WTC11 (cell line): ENCODE results near the gene DIO3. TPM values are rescaled to one million over a fixed set of nuclear protein-coding genes. Genes with fewer than 3 reads are reported as not detected.

Experiments used
- ATAC-seq: fragments of 200-7000 bp; cut with Tn5 transposase; 2 replicates; pipeline ENCODE4 v1.10.0; 2021; ENCODE audit warnings: mild to moderate bottlenecking, moderate library complexity
- CTCF ChIA-PET: fragments of 300-600 bp; sonication (Branson Sonifier 250); formaldehyde crosslinking; loops from one replicate; lab custom pipeline; 2021; ENCODE audit warnings: antibody characterized with exemption; lab: Charles Lee
- POLR2A ChIA-PET: fragments of 350-600 bp; sonication (Branson Sonifier 250); formaldehyde crosslinking; loops from one replicate; lab custom pipeline; 2021; ENCODE audit warnings: antibody characterized with exemption; lab: Charles Lee
- DNase-seq: peaks from one replicate; pipeline ENCODE4 v3.0.0; 2021; ENCODE audit warnings: low spot score
- H3K27ac Mint-ChIP-seq: 2 replicates; pipeline ENCODE4 v1.8.0; 2021; ENCODE audit warnings: mixed read lengths
- H3K27me3 Mint-ChIP-seq: 2 replicates; pipeline ENCODE4 v1.8.0; 2021; ENCODE audit warnings: low read depth, mild to moderate bottlenecking, moderate library complexity, mixed read lengths
- H3K36me3 Mint-ChIP-seq: 2 replicates; pipeline ENCODE4 v1.8.0; 2021; ENCODE audit warnings: mixed read lengths
- H3K4me1 Mint-ChIP-seq: 2 replicates; pipeline ENCODE4 v1.8.0; 2022; ENCODE audit warnings: mixed read lengths
- H3K4me3 Mint-ChIP-seq: 2 replicates; pipeline ENCODE4 v1.8.0; 2021; ENCODE audit warnings: mild to moderate bottlenecking, moderate library complexity, mixed read lengths
- H3K9me3 Mint-ChIP-seq: 2 replicates; pipeline ENCODE4 v1.8.0; 2021; ENCODE audit warnings: mixed read lengths
- ATF1 ChIP-seq: sonication (generic); formaldehyde crosslinking; IDR thresholded peaks from 2 replicates; pipeline ENCODE4 v1.8.1; 2023; ENCODE audit warnings: mild to moderate bottlenecking, moderate library complexity, missing genetic modification reagents
- ATF2 ChIP-seq: sonication (generic); formaldehyde crosslinking; IDR thresholded peaks from 2 replicates; pipeline ENCODE4 v1.8.1; 2022; ENCODE audit warnings: low read depth, missing genetic modification reagents, borderline replicate concordance
- ESRRA ChIP-seq: sonication (generic); formaldehyde crosslinking; IDR thresholded peaks from 2 replicates; pipeline ENCODE4 v1.8.1; 2022; ENCODE audit warnings: mild to moderate bottlenecking, missing genetic modification reagents, borderline replicate concordance
- FOXP1 ChIP-seq: sonication (generic); formaldehyde crosslinking; IDR thresholded peaks from 2 replicates; pipeline ENCODE4 v1.8.0; 2022; ENCODE audit warnings: missing genetic modification reagents, mild to moderate bottlenecking, moderate library complexity, borderline replicate concordance
- NR2C2 ChIP-seq: sonication (generic); formaldehyde crosslinking; IDR thresholded peaks from 2 replicates; pipeline ENCODE4 v1.8.0; 2022; ENCODE audit warnings: mild to moderate bottlenecking, missing genetic modification reagents
- STAT6 ChIP-seq: sonication (generic); formaldehyde crosslinking; conservative IDR thresholded peaks from 2 replicates; pipeline ENCODE4 v1.8.1; 2023; ENCODE audit warnings: mild to moderate bottlenecking, low read depth, missing genetic modification reagents, moderate library complexity
- ZNF416 ChIP-seq: fragments of 250-450 bp; sonication (Bioruptor Pico); IDR thresholded peaks from 2 replicates; pipeline ENCODE4 v1.9.0; 2021; ENCODE audit warnings: mild to moderate bottlenecking, inconsistent platforms
- ZNF532 ChIP-seq: fragments of 250-450 bp; sonication (Bioruptor Pico); IDR thresholded peaks from 2 replicates; pipeline ENCODE4 v1.9.0; 2021; ENCODE audit warnings: mild to moderate bottlenecking, borderline replicate concordance
- total RNA-seq: library from RNA; stranded (reverse); gene quantifications from 3 replicates; pipeline ENCODE4 v1.2.3, GENCODE V29; 2021
- TF ChIP-seq, protein P1 (sequence below): sonication (generic); formaldehyde crosslinking; IDR thresholded peaks from 2 replicates; pipeline ENCODE4 v1.8.0; 2023; ENCODE audit warnings: missing genetic modification reagents, mild to moderate bottlenecking, borderline replicate concordance
- TF ChIP-seq, protein P2 (sequence below): sonication (generic); formaldehyde crosslinking; IDR thresholded peaks from 2 replicates; pipeline ENCODE4 v1.8.0; 2022; ENCODE audit warnings: missing genetic modification reagents

Gene DIO3
- total RNA-seq, 1 experiment from 2014 or later = 0.52 TPM

GRCh38 chr14:101547107-101547738 lies 14.1 kb upstream of the DIO3 start (continued):
- TF ChIP-seq STAT6 (no peak), ATF2 (CRISPR knock-in tag) (no peak), FOXP1 (no peak), ZNF416 (CRISPR knock-in tag) (no peak), ATF1 (CRISPR knock-in tag) (no peak), NR2C2 (CRISPR knock-in tag) (no peak), ZNF532 (CRISPR knock-in tag) (no peak)
- TF ChIP-seq, protein P1, sequence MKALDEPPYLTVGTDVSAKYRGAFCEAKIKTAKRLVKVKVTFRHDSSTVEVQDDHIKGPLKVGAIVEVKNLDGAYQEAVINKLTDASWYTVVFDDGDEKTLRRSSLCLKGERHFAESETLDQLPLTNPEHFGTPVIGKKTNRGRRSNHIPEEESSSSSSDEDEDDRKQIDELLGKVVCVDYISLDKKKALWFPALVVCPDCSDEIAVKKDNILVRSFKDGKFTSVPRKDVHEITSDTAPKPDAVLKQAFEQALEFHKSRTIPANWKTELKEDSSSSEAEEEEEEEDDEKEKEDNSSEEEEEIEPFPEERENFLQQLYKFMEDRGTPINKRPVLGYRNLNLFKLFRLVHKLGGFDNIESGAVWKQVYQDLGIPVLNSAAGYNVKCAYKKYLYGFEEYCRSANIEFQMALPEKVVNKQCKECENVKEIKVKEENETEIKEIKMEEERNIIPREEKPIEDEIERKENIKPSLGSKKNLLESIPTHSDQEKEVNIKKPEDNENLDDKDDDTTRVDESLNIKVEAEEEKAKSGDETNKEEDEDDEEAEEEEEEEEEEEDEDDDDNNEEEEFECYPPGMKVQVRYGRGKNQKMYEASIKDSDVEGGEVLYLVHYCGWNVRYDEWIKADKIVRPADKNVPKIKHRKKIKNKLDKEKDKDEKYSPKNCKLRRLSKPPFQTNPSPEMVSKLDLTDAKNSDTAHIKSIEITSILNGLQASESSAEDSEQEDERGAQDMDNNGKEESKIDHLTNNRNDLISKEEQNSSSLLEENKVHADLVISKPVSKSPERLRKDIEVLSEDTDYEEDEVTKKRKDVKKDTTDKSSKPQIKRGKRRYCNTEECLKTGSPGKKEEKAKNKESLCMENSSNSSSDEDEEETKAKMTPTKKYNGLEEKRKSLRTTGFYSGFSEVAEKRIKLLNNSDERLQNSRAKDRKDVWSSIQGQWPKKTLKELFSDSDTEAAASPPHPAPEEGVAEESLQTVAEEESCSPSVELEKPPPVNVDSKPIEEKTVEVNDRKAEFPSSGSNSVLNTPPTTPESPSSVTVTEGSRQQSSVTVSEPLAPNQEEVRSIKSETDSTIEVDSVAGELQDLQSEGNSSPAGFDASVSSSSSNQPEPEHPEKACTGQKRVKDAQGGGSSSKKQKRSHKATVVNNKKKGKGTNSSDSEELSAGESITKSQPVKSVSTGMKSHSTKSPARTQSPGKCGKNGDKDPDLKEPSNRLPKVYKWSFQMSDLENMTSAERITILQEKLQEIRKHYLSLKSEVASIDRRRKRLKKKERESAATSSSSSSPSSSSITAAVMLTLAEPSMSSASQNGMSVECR (CRISPR knock-in tag) = no peak

DNA sequence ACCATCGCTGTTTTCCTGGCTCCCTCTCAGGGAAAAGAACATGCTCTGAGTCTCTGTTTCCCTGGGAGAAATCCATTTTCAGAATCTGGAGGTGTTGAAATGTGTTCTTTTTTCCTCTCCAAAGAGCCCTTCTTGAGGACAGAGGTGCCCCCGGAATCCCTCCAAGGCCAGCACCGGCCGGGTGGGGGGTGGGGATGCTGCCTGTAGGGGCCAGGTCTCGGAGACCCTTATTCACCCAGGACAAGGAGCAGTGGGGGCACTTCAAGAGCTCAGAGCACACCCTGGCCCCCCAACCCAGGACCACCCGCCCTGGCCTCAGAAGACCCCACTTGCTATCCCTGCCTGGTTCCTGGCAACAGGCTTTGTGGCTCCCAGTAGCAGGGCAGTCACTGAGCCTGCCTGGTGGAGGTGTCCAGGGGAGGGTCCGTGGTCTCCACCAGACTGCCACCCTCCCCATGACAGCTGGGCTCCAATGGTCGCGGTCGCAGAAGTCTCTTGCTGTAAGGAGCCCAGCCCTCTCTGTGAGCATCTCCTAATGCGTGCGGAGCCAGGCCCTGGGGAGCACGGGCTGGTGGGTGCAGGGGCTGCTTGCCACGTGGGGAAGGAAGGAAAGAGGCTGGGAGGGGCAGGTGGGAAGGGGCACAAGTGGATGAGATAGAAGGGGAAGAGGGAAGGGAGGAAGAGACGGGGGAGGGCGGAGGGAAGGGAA lies 13.2 kb upstream of the DIO3 start:
- no peak overlapping the region for H3K27ac Mint-ChIP-seq
- no peaks in the 10 kb centered on the region; the same call in 1 of the 2 replicates for H3K36me3 Mint-ChIP-seq
- POLR2A ChIA-PET = no interaction called here
- peaks cover 3% of the 10 kb centered on the region; the same call in 1 of the 2 replicates for H3K27me3 Mint-ChIP-seq
- H3K4me3 Mint-ChIP-seq = no peak overlapping the region
- no peak for DNase-seq
- CTCF ChIA-PET = interaction anchor here (1.0 kb wide), 1 partner anchor 75 kb away, joined by 3 read pairs; no protein-coding TSS in a partner anchor
- peaks cover 19% of the 10 kb centered on the region for H3K9me3 Mint-ChIP-seq
- no peaks in the 10 kb centered on the region for H3K4me1 Mint-ChIP-seq
- no peak for ATAC-seq
- TF ChIP-seq ESRRA (CRISPR knock-in tag) (no peak), ZNF532 (CRISPR knock-in tag) (no peak)
- TF ChIP-seq, protein P2, sequence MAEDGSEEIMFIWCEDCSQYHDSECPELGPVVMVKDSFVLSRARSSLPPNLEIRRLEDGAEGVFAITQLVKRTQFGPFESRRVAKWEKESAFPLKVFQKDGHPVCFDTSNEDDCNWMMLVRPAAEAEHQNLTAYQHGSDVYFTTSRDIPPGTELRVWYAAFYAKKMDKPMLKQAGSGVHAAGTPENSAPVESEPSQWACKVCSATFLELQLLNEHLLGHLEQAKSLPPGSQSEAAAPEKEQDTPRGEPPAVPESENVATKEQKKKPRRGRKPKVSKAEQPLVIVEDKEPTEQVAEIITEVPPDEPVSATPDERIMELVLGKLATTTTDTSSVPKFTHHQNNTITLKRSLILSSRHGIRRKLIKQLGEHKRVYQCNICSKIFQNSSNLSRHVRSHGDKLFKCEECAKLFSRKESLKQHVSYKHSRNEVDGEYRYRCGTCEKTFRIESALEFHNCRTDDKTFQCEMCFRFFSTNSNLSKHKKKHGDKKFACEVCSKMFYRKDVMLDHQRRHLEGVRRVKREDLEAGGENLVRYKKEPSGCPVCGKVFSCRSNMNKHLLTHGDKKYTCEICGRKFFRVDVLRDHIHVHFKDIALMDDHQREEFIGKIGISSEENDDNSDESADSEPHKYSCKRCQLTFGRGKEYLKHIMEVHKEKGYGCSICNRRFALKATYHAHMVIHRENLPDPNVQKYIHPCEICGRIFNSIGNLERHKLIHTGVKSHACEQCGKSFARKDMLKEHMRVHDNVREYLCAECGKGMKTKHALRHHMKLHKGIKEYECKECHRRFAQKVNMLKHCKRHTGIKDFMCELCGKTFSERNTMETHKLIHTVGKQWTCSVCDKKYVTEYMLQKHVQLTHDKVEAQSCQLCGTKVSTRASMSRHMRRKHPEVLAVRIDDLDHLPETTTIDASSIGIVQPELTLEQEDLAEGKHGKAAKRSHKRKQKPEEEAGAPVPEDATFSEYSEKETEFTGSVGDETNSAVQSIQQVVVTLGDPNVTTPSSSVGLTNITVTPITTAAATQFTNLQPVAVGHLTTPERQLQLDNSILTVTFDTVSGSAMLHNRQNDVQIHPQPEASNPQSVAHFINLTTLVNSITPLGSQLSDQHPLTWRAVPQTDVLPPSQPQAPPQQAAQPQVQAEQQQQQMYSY = no peak
